ENCODE measurements around the gene DHRS1. TPM values are rescaled to one million over a fixed set of nuclear protein-coding genes. Genes with fewer than 3 reads are reported as not detected.

The DHRS1 gene
- total and polyA plus RNA-seq, 2 experiments from 2014 or later, result 15.0 to 15.4 TPM

- TF ChIP-seq, protein P1, sequence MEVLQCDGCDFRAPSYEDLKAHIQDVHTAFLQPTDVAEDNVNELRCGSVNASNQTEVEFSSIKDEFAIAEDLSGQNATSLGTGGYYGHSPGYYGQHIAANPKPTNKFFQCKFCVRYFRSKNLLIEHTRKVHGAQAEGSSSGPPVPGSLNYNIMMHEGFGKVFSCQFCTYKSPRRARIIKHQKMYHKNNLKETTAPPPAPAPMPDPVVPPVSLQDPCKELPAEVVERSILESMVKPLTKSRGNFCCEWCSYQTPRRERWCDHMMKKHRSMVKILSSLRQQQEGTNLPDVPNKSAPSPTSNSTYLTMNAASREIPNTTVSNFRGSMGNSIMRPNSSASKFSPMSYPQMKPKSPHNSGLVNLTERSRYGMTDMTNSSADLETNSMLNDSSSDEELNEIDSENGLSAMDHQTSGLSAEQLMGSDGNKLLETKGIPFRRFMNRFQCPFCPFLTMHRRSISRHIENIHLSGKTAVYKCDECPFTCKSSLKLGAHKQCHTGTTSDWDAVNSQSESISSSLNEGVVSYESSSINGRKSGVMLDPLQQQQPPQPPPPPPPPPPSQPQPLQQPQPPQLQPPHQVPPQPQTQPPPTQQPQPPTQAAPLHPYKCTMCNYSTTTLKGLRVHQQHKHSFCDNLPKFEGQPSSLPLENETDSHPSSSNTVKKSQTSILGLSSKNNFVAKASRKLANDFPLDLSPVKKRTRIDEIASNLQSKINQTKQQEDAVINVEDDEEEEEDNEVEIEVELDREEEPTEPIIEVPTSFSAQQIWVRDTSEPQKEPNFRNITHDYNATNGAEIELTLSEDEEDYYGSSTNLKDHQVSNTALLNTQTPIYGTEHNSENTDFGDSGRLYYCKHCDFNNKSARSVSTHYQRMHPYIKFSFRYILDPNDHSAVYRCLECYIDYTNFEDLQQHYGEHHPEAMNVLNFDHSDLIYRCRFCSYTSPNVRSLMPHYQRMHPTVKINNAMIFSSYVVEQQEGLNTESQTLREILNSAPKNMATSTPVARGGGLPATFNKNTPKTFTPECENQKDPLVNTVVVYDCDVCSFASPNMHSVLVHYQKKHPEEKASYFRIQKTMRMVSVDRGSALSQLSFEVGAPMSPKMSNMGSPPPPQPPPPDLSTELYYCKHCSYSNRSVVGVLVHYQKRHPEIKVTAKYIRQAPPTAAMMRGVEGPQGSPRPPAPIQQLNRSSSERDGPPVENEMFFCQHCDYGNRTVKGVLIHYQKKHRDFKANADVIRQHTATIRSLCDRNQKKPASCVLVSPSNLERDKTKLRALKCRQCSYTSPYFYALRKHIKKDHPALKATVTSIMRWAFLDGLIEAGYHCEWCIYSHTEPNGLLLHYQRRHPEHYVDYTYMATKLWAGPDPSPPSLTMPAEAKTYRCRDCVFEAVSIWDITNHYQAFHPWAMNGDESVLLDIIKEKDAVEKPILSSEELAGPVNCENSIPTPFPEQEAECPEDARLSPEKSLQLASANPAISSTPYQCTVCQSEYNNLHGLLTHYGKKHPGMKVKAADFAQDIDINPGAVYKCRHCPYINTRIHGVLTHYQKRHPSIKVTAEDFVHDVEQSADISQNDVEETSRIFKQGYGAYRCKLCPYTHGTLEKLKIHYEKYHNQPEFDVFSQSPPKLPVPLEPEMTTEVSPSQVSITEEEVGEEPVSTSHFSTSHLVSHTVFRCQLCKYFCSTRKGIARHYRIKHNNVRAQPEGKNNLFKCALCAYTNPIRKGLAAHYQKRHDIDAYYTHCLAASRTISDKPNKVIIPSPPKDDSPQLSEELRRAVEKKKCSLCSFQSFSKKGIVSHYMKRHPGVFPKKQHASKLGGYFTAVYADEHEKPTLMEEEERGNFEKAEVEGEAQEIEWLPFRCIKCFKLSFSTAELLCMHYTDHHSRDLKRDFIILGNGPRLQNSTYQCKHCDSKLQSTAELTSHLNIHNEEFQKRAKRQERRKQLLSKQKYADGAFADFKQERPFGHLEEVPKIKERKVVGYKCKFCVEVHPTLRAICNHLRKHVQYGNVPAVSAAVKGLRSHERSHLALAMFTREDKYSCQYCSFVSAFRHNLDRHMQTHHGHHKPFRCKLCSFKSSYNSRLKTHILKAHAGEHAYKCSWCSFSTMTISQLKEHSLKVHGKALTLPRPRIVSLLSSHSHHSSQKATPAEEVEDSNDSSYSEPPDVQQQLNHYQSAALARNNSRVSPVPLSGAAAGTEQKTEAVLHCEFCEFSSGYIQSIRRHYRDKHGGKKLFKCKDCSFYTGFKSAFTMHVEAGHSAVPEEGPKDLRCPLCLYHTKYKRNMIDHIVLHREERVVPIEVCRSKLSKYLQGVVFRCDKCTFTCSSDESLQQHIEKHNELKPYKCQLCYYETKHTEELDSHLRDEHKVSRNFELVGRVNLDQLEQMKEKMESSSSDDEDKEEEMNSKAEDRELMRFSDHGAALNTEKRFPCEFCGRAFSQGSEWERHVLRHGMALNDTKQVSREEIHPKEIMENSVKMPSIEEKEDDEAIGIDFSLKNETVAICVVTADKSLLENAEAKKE (CRISPR knock-in tag; IDR thresholded peaks at IDR 0.05), result no peak
- TF ChIP-seq EZH2 (IDR thresholded peaks at IDR 0.05; ENCODE audit: low read depth, unreplicated experiment) (no peak), CTCF (conservative IDR thresholded peaks at IDR 0.05; ENCODE audit: low read depth in 2 of 2) (peak; percentile 70 to 72), EZH2phosphoT487 (IDR thresholded peaks at IDR 0.05; ENCODE audit: unreplicated experiment) (no peak)
These were observed 32.9 kb upstream of the DHRS1 start (continued) for GRCh38 chr14:24332268-24332993.

- DNase-seq (ENCODE audit: low spot score) (no peak), ATAC-seq (peak; percentile 10)
- Mint-ChIP-seq H3K27me3 (ENCODE audit: insufficient read depth, low read depth, poor library complexity) (peaks cover 73% of the 10 kb centered on the region), H3K27ac (no peak overlapping the region), H3K4me3 (peak overlapping the region; percentile 74), H3K36me3 (ENCODE audit: low read depth) (no peaks in the 10 kb centered on the region; the same call in 2 of the 3 replicates), H3K9me3 (no peaks in the 10 kb centered on the region; the same call in 2 of the 3 replicates), H3K4me1 (peaks cover 23% of the 10 kb centered on the region)
- Histone ChIP-seq H3K36me3 (ENCODE audit: insufficient read depth) (no peaks in the 10 kb centered on the region), H3K79me2 (replicated peaks; ENCODE audit: insufficient read depth) (no peaks in the 10 kb centered on the region), H3K4me2 (peak overlapping the region; percentile 92), H3K27ac (ENCODE audit: low read depth) (no peak overlapping the region), H2AFZ (peak overlapping the region; percentile 100), H3K4me1 (ENCODE audit: insufficient read depth) (peaks cover 26% of the 10 kb centered on the region; the same call in 1 of the 2 replicates), H3F3A (replicated peaks; ENCODE audit: low read depth) (0 out of 2 replicates have a peak, but pooled peaks cover 8% of the 10 kb centered on the region), H4K20me1 (replicated peaks; ENCODE audit: insufficient read depth) (no peaks in the 10 kb centered on the region; the same call in 1 of the 2 replicates), H3K27me3 (ENCODE audit: insufficient read depth) (peaks cover 78% of the 10 kb centered on the region), H3K4me3 (peak overlapping the region; percentile 80), H3K9me2 (ENCODE audit: insufficient read depth) (no peaks in the 10 kb centered on the region)
- no peak for TF ChIP-seq JUNB (IDR thresholded peaks at IDR 0.05; ENCODE audit: unreplicated experiment)
- TF ChIP-seq ZNF114 (CRISPR knock-in tag; IDR thresholded peaks at IDR 0.05), result no peak
These were observed 32.2 kb upstream of the DHRS1 start for GRCh38 chr14:24331731-24332267.

All from GM23338 (cell line).